NCI-H510A (cell line): ENCODE data around the gene CKB.

Experiments used
- DNase-seq: peaks from one replicate; lab custom pipeline; 2025; lab: John Stamatoyannopoulos, UW

Gene CKB

GRCh38 chr14:103549361-103550311 is 27.0 kb upstream of the CKB start:
- no peak for DNase-seq

- DNase-seq: no peak
These were observed 26.1 kb upstream of the CKB start for GRCh38 chr14:103548463-103549351.

- no peak for DNase-seq
These were observed 25.4 kb upstream of the CKB start for GRCh38 chr14:103547941-103548462.

DNA sequence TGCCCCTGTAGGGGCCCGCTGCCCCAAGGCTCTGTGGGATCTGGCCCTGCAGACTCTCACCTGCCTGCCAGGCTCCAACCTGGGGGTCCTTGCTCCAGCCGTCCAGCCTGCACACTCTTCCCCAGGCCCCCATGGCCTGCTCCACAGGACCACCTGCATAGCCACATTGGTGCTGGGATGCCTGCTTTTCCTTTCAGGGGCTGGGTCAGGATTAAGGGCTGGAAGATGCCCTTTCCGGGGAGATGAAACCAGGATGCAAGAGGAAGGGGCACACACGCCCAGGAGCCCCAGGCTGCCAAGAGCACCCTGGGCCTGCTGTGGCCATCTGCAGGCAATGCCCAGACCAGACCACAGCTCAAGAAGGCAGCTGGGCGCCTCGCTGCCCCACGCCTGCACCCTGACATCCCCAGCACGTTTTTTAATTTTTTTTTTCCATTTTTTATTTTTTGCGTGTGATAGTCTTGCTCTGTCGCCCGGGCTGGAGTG is 24.9 kb upstream of the CKB start:
- DNase-seq: no peak

DNA sequence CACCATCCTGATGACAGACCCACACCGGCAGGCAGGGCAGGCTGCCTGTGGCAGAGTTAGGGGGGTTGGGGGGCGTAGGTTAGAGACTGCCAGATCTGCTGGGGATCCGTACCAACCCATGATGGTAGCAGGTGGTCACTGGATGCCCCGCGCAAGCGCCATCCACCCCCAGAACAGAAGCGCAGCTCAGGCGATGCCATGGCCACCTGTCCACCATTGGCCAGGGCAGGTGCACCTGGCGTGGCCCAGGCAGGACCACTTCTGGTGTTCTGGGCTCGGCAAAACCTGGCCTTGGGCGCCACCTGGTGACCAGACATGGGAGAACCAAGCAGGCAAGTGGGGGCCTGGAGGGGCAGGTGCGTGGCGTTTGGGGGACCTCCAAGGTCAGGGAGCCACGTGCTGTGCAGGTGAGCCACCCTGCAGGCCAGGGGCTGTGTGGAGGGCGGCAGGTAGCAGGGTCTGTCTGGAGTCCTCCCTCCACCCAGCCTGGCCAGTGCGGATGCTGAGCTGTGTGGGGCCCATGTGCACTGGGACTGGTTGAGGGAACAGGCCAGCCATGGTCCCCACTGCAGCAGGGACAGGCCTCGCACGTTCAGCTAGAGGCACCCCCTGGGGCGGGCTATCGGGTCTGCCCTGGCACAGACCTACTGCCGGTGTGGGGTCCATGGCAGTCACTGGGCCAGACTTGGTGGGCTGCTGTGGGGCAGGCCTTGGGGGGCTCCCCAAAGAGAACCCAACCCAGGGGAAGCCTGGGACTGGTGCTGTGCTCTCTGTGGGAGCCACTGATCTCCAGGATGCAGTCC is 24.2 kb upstream of the CKB start:
- DNase-seq: peak; percentile 68

DNA sequence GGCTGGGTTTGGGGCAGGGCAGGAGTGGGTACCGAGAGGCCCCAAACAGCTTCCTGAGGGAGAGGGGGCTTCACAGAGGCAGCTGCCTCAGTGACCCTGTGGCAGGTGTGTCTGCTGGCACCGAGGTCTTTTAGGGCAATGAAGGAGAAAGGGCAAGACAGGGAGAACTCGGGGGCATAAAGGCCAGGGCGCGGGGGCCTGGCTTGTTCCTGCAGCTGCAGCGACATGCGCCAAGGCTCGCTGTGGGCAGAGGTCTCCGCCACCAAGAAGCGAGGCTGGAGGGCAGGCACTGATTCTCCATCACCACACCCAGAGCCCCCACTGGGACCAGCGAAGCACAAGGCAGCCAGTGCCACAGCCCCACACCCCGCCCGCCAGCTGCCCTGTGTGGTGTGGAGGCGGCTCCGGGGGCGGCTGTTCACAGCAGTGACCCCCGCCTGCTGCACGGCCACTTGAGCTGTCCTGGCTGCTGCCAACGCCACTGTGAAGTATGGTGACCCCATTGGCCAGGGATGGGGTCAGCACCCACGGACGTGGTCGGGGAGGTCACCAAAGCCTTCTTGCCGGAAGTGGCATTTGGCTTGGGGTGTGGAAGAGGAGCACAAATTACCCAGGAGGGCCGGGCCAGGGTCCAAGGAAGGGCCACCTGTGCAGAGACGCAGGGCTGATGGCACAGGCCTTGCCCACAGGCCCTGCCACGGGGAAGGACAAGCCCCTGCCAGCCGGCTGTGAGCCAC is 23.5 kb upstream of the CKB start:
- no peak for DNase-seq

GRCh38 chr14:103545219-103545914 is 22.7 kb upstream of the CKB start:
- no peak for DNase-seq

DNA sequence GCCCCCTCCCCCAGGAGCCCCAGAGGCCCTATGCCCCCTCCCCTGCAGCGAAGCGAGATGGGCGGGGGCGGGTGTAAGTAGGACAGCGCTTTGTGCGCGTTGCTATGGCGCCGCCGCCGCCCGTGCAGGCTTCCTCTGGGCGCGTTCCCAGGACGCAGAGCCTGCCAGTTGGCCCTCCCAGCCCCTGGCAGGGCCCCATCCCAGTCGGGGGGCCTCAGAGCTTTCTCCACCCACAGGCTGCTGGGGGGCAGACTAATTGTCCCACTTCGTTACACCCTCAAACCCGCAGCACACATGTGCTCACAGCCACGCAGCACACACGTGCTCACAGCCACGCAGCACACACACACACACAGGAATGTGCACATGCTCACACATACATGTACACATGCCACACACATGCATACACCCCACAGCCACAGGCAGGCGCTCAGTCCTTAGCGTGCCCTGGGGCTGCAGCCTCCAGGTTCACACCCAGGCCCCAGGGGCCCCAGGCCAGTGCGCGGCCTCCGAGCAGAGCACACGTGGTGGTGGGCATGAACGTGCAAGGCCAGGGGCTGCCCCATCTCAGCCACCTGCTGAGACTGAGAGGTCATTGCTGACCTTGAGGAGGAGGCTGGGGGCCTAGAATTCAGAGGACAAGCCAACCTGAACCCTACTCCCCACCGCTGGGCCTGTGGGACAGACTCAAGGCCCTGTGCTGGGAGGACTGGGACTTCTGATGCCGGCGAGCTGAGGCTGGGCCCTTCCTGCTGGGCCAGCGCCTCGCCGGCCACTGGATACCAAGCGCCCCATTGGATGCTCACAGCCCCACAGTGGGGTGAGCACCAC is 22.0 kb upstream of the CKB start:
- DNase-seq: no peak

DNA sequence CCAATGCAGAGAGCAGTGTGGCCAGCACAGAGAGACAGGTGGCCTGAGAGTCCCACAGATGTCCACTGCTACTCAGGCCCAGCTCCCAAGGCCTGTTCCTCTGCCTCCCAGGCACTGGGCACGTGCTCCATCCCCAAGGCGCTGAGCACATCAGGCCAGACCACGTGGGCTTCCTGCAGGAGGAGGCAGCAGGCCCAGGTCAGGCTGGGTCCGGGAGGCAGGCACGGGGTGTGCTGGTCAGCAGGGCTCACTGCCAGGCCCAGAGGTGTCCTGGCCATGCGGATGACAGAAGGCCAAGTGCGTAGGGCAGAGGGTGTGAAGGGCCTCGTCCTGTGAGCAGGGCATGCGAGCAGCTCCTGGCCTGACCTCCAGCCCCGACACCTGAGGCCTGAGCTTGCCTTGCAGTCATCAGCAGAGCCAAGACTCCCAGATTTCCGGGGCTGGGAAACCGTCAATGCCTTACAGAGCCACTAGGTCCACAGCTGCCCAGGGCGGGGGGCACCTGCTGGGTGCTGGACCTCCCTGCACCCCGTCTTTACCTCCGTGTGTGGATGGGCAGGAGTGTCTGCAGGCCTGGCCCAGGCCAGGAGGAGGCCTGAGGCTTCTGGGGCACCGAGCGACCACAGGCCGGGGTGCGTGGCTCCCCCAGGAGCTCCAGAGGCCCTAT is 21.2 kb upstream of the CKB start:
- DNase-seq: no peak

DNA sequence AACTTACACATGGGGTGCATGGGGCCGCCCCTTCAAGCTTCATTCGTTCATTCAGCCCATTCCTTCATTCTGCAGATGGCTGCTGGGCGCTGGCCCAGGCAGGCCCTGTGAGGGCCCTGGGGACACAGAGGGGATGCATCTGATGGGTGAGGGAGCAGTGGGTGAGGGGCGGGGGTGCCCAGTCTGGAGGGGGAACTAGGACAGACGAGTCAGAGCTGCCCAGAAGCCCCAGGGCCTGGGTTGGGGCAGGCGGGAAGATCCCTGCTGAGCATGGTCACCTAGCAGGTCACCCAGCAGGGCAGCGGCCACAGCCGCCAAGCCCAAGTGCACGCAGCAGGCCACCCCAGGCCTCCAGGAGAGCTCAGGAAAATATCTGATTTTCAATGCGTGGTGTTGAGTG is 20.5 kb upstream of the CKB start:
- DNase-seq: no peak

DNA sequence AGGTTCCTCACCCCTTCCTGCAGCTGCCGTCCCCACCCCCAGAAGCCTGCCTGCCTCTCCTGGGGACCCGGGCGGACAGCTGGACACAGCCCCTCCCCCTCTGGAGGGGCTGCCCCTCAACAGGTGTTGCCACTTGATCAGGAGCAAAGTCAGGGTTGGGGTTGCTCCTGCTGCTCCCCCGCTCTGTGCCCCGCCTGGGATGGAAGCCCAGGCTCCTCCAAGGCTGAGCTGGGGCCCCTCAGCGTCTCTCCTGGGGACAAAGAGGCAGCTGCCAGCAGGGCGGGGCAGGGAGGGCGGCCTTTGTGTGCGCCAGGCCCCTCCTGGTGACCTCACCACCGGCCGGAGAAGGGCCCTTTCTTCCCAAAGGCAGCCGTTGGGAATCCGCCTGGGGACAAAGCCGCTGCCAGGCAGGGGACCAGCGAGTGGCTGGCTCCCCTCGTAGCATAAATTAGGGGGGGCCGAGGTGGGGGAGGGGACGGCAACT is 20.0 kb upstream of the CKB start:
- DNase-seq: peak; percentile 55

DNA sequence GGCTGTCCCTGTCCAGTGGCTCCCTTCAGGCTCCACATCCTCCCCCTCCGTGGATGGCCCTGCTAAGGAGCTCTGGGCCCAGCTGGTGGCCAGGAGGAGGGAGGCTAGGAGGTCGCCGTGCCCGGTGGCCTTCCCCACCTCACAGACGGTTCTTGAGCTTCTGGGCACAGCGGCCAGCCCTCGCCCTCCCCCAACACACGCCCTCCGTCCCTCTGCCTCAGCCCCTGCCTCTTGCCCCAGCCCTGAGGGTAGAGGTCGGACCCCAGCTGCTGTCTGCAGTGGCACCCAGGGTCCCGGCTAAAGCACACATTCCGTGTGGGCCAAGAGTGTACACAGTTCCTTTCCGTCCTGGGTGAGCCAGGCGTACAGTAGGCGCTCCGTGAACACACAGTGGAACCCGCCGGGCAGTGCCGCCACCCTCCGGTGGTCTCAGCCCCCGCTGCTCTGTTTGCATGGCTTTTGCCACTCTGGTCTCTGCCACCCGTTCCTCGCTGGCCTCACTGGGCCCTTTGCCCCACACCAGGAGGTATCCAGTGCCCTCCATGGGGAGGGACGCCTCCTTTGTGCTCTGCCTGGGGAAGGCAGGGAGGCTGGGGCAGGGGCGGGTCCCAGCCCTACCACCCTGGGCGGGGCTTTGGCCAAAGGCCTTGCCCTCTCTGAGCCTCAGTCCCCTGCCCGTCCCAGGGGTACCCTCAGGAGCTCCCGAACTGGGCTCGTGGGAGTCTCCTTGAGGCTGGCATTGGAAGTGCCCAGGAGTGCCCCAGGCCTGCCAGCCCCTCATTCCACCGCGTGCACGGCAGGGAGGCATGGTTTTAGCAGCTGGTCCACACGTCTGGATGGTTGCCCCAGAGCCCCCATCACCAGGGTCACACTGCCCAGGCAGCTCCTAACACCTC is 19.3 kb upstream of the CKB start:
- DNase-seq: no peak

GRCh38 chr14:103540821-103541708 is 18.4 kb upstream of the CKB start:
- no peak for DNase-seq

- DNase-seq: no peak
These were observed 16.6 kb upstream of the CKB start for GRCh38 chr14:103539056-103539825.

DNA sequence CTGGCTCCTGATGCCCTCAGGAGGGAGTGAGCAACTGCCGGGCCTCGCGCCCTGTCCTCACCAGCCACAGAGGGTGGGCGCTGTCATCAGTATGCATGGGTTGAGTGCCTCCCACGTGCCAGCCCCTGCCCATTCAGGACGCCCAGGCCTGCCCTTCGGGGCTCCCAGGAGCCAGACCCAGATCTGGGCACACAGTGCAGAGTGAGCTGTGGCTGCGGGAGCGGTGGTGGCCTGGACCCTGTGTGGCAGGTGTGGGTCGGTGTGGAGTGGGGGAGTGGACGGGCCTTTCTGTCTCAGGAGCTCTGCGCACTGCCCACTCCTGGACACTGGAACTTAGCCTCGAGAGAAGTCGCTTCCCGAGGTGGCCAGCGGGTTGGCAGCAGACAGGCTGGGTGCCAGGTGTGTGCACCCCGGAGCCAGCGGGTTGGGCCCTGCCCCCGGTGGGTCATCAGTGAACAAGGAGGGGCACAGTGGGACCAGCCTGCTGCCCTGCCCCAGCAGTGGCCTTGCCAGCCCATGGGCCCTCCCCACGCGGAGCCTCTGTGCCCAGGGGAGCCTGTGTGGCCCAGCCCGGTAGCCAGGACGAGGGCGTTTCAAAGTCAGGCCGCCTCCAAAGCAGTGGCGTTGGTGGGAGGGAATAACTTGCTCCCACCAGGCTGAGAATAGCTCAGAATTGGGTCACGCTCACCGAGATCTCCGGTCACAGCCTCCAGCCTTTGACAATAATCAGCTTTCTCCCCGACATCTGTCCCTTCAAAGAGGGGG is 15.8 kb upstream of the CKB start:
- no peak for DNase-seq
